Stimulated activated CD4-positive, alpha-beta T cell treated with anti-CD3 and anti-CD28 coated beads, Interleukin-4, amount 100 ng/mL, for 1 hour (primary cell): ENCODE measurements around the gene PHF13.
A peak's percentile ranks its signal among the peaks of the same experiment; 100 is the strongest.
"Not testable (repeated sequence)": the region's sequence is repeated elsewhere in the genome, so short reads cannot be mapped to it uniquely, and the experiment has no call there.

ENCODE experiments used
- DNase-seq: peaks from one replicate; pipeline ENCODE4 v3.0.0-alpha.2; 2020

The PHF13 gene

DNA sequence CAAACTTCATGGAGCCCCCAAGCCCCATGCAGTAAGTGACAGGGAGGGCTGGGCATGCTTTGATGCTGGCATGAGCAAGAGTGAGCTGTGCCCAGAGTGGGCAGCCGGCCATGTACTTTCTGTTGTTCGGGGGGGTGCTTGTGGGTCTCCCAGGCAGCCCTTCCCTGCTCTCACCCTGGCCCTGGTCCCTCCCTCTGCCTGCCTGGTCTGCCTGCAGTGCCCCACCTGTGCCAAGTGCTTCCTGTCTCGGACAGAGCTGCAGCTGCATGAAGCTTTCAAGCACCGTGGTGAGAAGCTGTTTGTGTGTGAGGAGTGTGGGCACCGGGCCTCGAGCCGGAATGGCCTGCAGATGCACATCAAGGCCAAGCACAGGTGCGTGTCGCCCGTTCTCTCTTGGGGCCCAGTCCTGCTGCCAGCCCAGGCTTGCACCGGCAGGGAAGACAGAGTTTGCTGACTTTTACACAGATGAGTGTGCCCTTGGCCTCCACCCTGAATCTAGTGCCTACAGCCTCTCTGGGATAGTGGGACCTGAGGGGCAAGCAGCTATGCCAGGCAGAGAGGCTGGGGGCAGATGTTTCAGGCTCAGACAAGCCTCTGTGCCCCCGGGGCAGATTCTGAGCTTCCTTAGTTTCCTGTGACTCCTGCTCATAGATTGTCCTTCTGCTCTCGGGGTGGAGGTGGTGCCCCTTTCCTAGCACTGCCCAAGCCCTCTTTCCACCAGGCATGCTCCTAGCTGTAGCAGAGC, 26.1 kb upstream of the PHF13 start:
- no peak for DNase-seq

DNA sequence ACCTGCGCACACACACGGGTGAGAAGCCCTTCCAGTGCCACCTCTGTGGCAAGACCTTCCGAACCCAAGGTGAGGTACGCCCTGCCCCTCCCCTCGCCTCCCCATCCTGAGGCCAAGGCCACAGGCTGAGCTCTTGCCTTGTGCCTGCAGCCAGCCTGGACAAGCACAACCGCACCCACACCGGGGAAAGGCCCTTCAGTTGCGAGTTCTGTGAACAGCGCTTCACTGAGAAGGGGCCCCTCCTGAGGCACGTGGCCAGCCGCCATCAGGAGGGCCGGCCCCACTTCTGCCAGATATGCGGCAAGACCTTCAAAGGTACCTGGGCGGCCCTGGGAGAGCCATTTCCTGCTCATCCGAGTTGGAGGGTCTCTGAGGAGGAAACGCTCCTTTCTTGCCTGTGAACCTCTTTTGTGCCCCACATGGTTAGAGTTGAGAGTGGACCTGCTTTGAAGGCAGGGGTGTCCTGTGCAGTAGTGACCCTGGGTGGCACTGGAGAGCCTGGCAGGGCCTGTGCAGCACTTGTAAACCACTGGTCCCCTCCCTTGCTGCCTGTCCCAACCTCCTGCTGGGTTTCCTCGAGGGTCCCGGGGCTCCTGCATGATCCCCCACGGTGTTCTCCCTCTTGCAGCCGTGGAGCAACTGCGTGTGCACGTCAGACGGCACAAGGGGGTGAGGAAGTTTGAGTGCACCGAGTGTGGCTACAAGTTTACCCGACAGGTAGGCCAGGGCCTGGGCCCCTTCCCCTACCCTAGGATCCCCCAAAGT, 25.2 kb upstream of the PHF13 start:
- no peak for DNase-seq

DNA sequence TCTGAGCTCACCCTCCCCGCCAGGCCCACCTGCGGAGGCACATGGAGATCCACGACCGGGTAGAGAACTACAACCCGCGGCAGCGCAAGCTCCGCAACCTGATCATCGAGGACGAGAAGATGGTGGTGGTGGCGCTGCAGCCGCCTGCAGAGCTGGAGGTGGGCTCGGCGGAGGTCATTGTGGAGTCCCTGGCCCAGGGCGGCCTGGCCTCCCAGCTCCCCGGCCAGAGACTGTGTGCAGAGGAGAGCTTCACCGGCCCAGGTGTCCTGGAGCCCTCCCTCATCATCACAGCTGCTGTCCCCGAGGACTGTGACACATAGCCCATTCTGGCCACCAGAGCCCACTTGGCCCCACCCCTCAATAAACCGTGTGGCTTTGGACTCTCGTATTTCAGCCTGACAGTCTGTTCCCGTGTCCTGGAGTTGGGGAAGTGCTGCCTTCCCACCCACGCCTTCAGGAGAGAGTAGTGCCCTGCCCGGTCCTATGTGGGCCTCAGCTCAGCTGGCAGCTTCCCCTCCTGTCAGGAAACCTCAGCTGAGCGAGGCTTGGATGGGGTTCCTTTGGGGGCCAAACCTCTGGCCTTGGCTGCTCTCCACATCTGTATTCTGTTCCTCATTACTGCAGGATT, 24.5 kb upstream of the PHF13 start:
- DNase-seq, result no peak

DNA sequence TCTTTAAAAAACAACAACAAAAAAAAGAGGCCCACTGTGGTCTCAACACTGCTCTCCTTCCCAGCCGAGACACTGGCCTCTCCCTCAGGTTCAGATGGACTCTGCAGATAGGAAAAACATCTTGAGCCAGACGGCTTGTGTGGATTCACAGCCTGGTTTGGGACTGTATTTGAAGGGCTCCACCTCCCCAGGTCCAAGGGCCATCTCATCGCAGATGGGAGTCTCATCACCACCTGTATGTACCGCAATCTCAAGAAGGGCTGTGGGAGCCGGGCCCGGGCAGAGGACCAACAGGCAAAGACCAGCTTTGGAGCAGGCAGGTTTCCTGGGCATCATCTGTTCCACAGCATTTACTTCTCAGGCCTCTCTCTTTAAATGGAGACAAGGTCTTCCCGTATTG, 23.5 kb upstream of the PHF13 start:
- DNase-seq, result no peak

DNA sequence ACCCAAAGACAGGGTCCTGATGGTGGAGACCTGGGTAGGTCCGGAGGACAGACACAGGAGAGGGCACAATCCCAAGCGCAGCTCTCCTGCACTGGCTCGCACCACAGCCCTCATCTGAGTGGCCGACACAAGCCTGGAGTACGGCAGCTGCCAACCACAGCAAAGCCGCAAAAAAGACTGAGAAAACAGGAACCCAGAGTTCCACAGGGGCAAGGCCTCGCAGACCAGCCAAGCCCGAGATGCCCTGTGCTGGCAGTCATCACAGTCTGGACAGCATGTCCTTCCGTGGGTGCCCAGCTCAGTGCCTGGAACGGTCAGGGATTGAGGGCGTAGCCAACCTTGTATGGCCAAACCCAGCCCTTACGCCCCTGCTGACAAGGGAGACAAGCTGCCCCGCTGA, 22.3 kb upstream of the PHF13 start:
- no peak for DNase-seq

DNA sequence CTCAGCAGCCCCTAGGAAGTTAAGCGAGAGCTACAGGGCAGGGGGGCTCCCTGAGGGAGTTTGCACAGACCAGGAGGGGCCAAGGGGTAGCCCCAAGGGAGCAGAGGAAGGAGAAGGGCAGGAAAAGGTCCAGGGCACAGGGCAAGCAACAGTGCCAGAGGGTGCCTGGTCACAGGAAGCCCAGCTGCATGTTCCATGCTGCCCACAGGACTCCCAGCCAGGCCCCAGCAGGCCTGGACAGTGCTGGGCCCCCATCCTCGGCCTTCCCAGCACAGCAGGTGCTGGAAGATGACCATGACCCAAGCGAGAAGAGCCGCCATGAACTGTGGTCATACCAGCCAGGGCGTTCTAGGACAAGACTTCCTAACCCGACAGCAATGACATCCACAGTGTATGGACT, 21.9 kb upstream of the PHF13 start:
- DNase-seq, result no peak

DNA sequence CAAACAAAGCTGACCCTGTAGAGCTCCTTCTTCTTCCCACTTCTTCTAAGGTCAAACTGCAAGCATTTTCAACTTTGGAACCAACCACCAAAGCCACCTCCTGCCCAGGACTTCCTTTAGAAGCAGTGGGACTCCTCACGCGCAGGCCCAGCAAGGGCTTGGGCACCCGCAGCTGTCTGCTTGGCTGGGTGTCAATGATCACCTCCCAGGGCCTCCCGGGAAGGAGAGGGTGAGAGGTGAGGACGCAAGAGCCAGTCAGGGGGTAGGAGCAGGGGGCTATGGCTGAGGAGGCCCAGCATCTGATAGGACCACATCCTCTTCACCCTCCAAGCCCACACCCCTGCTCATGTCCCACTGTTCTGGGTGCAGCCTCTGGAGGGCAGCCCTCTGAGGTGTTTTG, 21.1 kb upstream of the PHF13 start:
- no peak for DNase-seq

DNA sequence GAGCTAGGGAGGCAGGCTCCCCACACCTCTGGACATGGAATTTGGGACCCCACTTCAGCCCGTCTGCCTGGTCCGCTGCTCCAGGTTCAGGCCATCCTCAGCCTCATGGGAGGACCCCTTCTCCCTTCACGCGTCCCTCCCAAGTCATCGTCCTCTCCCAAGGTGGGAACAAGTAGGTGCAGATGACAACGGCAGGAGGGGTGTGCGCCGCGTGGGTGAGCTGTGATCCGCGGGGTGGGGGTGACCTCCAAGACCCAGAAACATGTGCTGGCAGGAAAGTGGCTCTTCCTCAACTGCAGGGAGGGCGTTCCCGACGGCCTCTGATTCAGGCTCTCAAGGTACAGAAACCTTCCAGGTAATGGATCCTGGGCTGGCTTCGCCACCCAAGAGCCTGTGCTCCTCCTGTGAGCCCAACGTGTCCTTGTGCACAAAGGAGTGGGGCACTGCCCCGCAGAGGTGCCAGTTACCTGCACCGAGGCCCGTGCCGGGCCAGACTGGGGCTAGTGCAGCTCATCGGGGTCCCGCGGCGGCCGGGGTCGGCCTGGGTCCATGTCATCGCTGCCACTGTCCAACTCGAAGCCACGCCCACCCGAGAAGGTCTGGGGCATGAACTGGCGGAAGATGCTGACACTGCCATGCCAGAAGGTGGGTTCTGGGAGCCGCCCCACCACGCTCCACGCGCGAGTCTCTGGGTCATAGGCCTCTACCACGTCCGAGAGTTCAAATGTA, 20.5 kb upstream of the PHF13 start:
- no peak for DNase-seq

DNA sequence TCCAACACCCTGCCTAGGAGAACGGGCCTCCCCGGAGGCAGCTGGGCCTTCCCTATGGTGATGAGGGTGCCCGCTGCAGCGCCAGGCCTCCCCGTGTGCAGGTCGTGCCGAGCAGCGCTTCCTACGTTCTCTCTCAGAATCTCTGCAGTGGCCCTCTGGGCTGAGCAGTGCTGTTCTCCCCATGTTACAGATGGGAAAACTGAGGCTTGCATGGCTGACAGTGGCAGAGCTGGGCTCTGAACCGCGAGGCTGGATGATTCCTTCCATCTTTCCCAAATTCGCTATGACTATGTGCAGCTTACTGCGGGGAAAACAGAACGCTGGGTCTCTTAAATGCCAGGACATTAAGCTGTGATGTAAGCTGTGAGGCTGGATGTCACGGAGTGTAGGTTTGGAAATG, 19.7 kb upstream of the PHF13 start:
- no peak for DNase-seq

DNA sequence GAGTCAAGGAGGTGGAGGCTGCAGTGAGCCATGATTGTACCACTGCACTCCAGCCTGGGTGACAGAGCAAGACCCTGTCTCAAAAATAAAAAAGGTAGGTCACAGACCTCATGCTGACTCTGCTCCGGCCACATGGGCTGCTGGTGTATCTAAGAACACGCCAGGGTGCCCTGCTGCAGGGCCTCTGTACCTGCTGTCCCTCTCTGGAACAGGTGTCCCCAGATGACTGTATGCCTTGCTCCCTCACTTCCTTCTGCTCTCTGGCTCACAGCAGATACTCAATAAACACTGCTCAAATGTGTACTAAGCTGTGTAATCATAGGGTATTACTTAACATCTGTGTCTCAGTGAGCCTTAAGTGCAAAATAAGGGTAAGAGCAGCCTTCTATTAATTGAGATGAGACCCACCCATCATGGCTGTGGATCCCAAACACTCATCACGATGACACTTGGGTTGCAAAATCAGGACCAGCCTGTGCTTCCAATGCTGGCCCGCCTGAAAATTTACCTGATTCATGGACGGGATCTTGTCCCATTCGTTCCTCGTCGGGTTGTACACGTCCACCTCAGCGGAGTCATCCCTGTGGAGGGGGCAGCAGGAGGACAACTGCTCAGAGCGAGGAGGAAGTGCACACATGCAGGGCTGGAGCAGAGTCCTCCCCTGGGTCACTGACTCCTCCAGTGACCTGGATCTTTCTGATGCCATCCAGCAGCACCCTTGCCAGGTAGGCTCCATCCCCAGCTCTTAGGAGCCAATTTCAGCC, 18.4 kb upstream of the PHF13 start:
- DNase-seq, result no peak

DNA sequence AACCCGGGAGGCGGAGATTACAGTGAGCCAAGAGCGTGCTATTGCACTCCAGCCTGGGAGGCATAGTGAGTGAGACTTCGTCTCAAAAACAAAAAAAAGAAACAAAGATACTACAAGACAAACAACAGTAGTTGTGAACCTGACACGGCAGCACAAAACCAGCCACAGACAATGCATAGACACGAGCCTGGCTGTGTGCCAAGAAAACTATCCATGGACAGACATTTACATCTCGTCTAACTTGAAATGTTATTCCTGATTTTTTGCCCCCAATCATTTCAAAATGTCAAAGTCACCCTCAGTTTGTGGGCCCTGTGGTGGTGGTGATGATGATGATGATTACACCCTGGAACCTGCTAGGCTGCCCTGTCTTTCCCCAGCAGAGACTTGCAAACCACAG, 17.2 kb upstream of the PHF13 start:
- no peak for DNase-seq

DNA sequence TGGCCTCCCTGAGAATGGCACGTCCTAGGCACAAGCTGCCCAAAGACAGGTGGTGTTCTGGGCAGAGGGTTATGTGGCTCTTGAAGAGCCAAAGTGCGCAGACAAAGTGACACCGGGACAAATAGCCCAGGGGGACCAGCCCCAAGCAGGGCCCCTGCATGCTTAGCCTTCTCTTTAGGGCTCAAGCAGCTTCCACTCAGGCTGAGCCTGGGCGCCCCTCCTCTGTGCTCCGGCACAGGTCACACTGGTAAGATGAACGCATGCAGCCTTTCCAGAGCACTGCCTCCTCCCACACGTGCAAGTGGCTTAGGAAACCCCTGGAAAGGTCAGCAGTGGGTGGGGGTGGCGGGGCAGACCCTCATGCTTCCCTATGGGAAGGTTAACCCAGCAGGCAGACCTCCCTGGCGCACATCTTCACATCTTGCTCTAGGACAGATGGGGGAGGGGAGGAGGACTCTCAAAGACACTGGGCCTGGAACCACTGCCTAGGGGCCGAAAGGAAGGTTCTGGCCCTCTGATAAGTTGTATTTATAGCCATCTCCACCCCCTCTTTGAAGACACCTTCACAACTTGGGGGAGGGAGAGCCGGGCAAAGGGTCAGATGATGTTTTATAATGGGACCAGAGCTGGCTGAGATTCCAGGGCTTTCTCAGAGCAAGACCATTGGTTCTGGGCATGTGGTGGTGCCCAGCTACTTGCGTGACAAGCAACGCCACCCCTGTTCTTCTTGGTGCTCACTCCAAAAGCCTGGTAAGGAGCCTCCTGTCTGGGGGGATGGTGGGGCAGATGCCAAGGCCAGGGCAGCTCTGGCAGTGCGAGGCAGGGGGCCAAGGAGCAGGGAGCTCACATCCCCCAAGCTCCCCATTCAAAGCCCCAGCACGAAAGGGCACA, 16.4 kb upstream of the PHF13 start:
- DNase-seq, result no peak

DNA sequence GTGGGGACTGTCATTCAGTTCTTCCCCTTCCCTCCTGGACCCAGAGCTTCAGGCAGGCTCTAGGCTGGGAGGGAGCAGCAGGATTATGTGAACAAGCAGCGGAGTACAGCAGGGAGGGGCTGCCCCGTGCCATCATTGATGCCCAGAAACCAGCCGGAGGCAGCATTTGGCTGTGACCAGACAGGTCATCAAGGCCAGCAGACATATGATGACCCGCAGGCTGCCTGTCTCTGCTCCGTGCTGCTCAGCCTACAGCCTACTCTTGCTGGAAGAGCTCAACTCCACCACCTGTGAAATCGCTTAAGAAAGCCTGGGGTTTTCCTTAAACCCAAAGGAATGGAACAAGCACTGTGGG, 15.8 kb upstream of the PHF13 start:
- DNase-seq, result no peak

DNA sequence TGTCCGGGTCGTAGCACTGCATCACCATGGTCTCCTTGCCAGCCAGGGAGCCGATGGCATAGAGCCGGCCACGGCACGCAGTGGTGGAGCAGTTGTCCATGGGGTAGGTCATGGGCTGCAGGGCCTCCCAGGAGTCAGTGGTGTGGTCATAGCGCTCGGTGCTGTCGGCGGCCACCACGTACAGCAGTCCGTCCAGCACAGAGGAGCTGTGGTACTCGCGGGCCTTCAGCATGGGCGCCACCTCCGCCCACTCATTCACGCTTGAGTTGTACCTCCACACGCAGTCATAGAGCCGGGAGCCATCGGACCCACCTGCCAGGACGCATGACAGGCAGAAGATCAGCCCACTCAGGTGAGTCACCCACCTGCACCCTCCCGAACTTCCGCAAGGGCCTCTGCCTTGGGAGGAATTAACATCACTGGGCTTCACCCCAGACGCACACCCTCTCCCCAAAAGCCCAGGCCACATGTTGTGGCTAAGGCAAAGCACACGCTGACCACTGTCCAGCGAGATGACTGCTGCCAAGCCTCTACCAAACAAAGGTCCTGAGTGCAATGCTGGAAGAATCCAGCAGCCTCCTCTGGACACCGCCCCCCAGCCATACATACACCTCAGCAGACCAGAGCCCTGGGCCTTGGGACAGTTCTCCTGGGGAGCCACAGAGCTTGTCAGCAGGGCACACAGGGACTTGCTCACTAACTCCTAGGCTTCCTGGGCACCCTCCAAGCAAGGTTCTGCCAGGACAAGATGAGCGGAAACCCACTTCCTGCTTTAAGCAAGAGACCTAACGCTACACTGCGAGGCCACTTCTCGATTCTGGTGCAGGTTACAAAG, 14.2 kb upstream of the PHF13 start:
- DNase-seq, result peak; percentile 67

DNA sequence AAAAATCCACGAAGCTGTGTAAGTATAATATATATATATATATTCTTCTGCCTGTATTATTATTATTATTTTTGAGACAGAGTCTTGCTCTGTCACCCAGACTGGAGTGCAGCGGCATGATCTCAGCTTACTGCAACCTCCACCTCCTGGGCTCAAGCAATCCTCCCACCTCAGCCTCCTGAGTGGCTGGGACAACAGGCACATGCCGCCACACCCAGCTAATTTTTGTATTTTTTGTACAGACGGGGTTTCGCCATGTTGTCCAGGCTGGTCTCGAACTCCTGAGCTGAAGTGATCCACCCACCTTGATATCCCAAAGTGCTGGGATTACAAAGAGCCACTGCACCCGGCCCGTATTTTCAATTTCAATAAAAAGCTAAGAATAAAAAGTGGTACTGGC, 13.5 kb upstream of the PHF13 start:
- DNase-seq, result not testable (repeated sequence)

DNA sequence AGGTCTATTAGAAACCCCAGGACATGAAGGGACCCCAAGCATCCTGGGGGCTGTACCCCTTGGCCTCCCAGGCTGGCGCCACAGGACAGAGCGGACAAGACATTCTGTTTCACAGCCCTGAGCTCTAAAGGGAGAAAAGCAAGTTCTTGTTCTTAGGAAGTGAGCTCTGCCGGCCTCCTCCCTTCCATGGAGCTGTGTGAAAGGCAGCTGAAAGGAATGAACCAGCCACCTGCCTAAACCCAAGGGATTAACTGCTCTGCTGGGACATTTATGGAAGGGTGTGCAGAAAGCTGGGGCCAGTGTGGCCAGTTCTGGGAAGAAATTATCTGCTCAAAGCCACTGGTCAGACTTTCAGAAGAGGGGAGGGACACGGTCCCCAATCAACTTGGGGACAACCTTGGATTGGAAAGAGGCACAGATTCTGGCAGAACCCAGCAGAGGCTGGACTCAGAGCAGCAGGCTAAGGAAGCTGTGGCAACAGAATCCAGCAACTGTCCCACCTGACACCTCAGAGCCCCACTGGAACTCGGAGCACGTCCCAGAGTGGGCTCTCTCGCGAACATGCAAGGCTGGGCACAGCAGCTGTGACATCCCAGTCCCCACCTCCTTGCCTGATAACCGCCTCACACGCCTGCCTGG, 13.0 kb upstream of the PHF13 start:
- no peak for DNase-seq

DNA sequence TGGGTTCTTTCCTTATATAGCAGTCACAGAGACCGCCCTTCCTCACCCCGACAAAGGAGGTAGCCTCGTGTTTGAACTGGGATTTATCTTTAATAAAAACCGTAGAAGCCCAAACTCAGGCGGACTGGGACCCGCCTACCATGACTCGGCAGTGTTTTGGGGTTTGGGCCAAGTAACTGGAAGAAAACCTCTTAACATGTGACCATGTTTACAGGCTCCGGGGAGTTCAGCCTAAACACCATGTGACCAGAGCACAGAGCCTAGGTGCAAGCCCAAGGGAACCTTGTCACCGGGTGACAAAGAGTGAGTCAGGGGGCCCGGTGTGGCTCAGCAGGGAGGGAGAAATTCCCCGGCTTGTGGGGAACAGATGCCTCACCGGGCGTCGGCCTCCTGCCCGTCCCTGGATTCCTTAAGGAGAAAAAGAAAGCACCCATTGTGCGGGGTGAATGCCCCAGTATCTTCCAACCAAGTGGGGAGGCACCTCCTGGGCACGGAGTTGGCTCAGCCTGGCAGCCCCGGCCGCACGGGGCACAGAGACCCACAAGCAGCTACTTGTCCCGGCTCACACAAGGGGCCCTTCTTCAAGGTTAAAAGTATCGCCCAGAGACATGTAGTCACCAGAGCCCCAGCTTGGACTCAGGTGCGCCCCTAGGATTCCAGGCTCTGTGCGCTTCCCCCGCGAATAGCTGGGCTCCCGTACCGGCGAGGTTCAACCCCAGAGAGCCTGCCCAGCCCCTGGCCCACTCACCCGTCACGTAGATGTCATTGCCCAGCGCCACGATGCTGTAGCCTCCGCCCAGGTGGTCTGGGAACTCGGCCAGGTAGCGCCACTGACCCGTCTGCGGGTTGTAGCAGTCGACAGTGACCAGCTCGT, 12.2 kb upstream of the PHF13 start:
- DNase-seq, result peak; percentile 81

DNA sequence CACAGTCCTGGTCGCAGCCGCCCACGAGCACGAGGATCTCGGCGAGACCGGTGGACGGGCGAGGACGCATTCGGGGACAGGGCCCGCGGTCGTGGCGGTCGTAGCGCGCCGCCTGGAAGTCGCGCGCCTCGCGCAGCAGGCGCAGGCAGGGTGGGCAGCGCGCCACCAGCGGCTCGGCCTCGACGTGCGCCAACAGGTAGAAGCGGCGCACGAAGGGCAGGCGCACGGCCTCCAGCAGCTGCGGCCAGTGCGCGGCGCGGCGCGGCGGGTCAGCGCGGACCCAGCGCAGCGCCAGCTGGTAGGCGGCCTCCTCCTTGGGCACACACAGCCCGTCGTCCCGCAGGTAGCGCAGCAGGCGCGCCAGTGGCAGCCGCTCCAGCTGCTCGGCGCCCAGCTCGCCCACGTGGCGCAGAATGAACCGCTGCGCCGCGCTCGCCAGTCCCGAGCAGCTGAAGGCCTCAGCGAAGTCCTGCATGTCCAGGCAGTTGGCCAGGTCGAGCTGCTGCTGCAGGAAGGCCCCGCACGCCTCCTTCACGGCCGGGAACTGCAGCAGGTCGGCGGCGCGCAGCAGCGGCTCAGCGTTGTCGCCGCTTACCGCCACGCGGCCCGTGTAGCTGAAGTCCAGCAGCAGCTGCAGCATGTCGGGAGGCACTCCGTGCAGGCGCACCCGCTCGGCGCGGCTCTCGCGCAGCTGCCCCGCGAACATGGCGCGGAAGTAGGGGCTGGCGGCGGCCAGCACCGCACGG, 11.4 kb upstream of the PHF13 start:
- DNase-seq, result peak; percentile 43
